Measurements from ENCODE around the gene MZB1.
A peak's percentile ranks its signal among the peaks of the same experiment; 100 is the strongest.

The MZB1 gene

DNA sequence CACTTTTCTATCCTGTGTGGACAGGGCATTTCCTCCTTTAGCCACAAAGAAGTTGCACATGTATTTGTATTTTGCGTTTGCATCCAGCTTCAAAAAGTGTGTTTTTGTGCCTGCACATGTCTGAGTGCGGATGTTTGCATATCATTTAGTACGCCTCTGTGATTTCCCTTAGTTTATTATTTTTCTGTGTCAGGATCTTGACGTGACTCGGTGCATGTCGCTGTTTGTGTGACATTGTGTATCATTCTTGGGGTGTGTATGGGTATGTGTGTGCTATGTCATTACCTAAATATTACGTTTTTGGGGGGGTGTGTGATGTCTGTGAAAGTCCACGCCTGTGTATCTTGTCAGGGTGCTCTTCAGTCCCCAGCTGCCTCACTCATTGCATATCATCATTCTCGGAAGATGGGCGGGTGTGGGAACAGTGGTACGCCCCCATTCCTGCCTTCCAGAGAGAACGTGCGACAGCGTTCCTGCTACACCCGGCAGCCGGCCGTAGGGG is 48.5 kb downstream of the MZB1 start:
- Histone ChIP-seq H3K27ac (ENCODE audit: insufficient read depth, low read depth, low read length, poor library complexity, severe bottlenecking) (no peak overlapping the region), H3K36me3 (ENCODE audit: control insufficient read depth, insufficient read depth, low read length) (peaks cover 12% of the 10 kb centered on the region), H3K4me3 (ENCODE audit: insufficient read depth, low read depth, low read length) (peak overlapping the region; percentile 22), H3K9me3 (ENCODE audit: control insufficient read depth, low read length) (no peaks in the 10 kb centered on the region), H3K4me1 (ENCODE audit: control insufficient read depth, insufficient read depth, low read length) (peaks cover 8% of the 10 kb centered on the region), H3K27me3 (ENCODE audit: control insufficient read depth, insufficient read depth, low read length, poor library complexity, severe bottlenecking) (peaks cover 3% of the 10 kb centered on the region)
- 20 to 22% methylated on average over 17 of the region's 17 CpGs for WGBS, 2 experiments

DNA sequence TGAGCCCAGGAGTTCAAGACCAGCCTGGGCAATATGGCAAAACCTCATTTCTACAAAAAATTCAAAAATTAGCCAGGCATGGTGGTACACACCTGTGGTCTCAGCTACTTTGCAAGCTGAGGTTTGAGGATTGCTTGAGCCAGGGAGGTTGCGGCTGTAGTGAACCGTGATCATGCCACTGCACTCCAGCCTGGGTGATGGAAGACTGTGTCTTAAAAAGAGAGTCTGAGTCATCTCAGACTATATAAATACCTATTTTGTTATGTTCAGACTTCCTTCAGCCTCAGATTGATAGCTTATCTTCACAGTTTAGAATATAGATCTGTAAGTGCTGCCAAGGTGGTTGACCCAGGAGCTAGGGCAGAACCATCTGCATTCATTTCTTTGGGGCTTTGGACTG is 49.7 kb downstream of the MZB1 start:
- H3K9me3 ChIP-seq (ENCODE audit: control insufficient read depth, low read length) = no peaks in the 10 kb centered on the region
- H3K27ac ChIP-seq (ENCODE audit: insufficient read depth, low read depth, low read length, poor library complexity, severe bottlenecking) = no peak overlapping the region
- no peak overlapping the region for H3K4me3 ChIP-seq (ENCODE audit: insufficient read depth, low read depth, low read length)
- H3K27me3 ChIP-seq (ENCODE audit: control insufficient read depth, insufficient read depth, low read length, poor library complexity, severe bottlenecking) = peaks cover 3% of the 10 kb centered on the region
- H3K4me1 ChIP-seq (ENCODE audit: control insufficient read depth, insufficient read depth, low read length) = peaks cover 8% of the 10 kb centered on the region
- WGBS, 2 experiments = 87 to 93% methylated on average over 2 of the region's 2 CpGs
- H3K36me3 ChIP-seq (ENCODE audit: control insufficient read depth, insufficient read depth, low read length) = peaks cover 10% of the 10 kb centered on the region
